Esophagus muscularis mucosa (tissue), 3 donors: ENCODE measurements around the gene USP2.

Experiments used
- CTCF ChIP-seq, 3 experiments: fragments of 200-600 bp in 2 of 3; fragments of 450-650 bp in 1 of 3; sonication (generic) in 2 of 3; IDR thresholded peaks; one replicate each; pipeline ENCODE4 v1.5.1; 2017 to 2019; ENCODE audit warnings: antibody characterized with exemption in 3 of 3, mild to moderate bottlenecking in 2 of 3, moderate library complexity in 1 of 3
- POLR2AphosphoS5 ChIP-seq, 2 donors: sonication (generic); formaldehyde crosslinking; IDR thresholded peaks; one replicate each; pipeline ENCODE4 v1.6.1; 2017; ENCODE audit warnings: antibody characterized with exemption in 2 of 2

- TF ChIP-seq POLR2AphosphoS5 (IDR thresholded peaks at IDR 0.05) (no peak), CTCF (IDR thresholded peaks at IDR 0.05) (no peak)
Measured at GRCh38 chr11:119406005-119406404, 24.5 kb upstream of the USP2 start.
